ENCODE data around the gene UBL7.

The UBL7 gene

GRCh38 chr15:74500401-74500800, 39.4 kb upstream of the UBL7 start:
- Histone ChIP-seq H3K9ac (ENCODE audit: low read length) (no peak overlapping the region), H3K27me3 (ENCODE audit: low read length) (no peaks in the 10 kb centered on the region), H3F3A (ENCODE audit: insufficient read depth) (no peaks in the 10 kb centered on the region), H3K9me3 (ENCODE audit: insufficient read depth, low read length) (no peaks in the 10 kb centered on the region), H2AFZ (ENCODE audit: low read depth, low read length, severe bottlenecking) (no peak overlapping the region), H3K36me3 (ENCODE audit: low read length) (no peaks in the 10 kb centered on the region), H3K27ac (ENCODE audit: low read depth, low read length) (no peak overlapping the region), H3K4me3 (ENCODE audit: insufficient read depth, low read length, poor library complexity, severe bottlenecking) (no peak overlapping the region), H4K20me1 (ENCODE audit: low read depth, low read length) (no peaks in the 10 kb centered on the region), H3K4me2 (ENCODE audit: low read depth, low read length, poor library complexity, severe bottlenecking) (no peak overlapping the region), H3K9me2 (replicated peaks; ENCODE audit: insufficient read depth, low read length) (no peaks in the 10 kb centered on the region), H3K79me2 (ENCODE audit: insufficient read depth, low read length) (no peaks in the 10 kb centered on the region)
- TF ChIP-seq, protein P1, sequence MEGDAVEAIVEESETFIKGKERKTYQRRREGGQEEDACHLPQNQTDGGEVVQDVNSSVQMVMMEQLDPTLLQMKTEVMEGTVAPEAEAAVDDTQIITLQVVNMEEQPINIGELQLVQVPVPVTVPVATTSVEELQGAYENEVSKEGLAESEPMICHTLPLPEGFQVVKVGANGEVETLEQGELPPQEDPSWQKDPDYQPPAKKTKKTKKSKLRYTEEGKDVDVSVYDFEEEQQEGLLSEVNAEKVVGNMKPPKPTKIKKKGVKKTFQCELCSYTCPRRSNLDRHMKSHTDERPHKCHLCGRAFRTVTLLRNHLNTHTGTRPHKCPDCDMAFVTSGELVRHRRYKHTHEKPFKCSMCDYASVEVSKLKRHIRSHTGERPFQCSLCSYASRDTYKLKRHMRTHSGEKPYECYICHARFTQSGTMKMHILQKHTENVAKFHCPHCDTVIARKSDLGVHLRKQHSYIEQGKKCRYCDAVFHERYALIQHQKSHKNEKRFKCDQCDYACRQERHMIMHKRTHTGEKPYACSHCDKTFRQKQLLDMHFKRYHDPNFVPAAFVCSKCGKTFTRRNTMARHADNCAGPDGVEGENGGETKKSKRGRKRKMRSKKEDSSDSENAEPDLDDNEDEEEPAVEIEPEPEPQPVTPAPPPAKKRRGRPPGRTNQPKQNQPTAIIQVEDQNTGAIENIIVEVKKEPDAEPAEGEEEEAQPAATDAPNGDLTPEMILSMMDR (IDR thresholded peaks at IDR 0.05; ENCODE audit: insufficient read depth, low read length, poor library complexity, severe bottlenecking): no peak
- no peak for TF ChIP-seq EZH2phosphoT487 (conservative IDR thresholded peaks at IDR 0.05; ENCODE audit: low read length)

- TF ChIP-seq, protein P1 (IDR thresholded peaks at IDR 0.05; ENCODE audit: insufficient read depth, low read length, poor library complexity, severe bottlenecking): no peak
- no peak for TF ChIP-seq EZH2phosphoT487 (conservative IDR thresholded peaks at IDR 0.05; ENCODE audit: low read length)
- no peak overlapping the region for H2AFZ ChIP-seq (ENCODE audit: low read depth, low read length, severe bottlenecking)
- no peaks in the 10 kb centered on the region for H3K79me2 ChIP-seq (ENCODE audit: insufficient read depth, low read length)
- H4K20me1 ChIP-seq (ENCODE audit: low read depth, low read length): no peaks in the 10 kb centered on the region
- no peak overlapping the region for H3K4me3 ChIP-seq (ENCODE audit: insufficient read depth, low read length, poor library complexity, severe bottlenecking)
- H3K4me2 ChIP-seq (ENCODE audit: low read depth, low read length, poor library complexity, severe bottlenecking): no peak overlapping the region
- H3K9me3 ChIP-seq (ENCODE audit: insufficient read depth, low read length): no peaks in the 10 kb centered on the region
- no peak overlapping the region for H3K27ac ChIP-seq (ENCODE audit: low read depth, low read length)
- no peaks in the 10 kb centered on the region for H3F3A ChIP-seq (ENCODE audit: insufficient read depth)
- H3K9ac ChIP-seq (ENCODE audit: low read length): no peak overlapping the region
- no peaks in the 10 kb centered on the region for H3K9me2 ChIP-seq (replicated peaks; ENCODE audit: insufficient read depth, low read length)
- no peaks in the 10 kb centered on the region for H3K27me3 ChIP-seq (ENCODE audit: low read length)
- H3K36me3 ChIP-seq (ENCODE audit: low read length): no peaks in the 10 kb centered on the region
Observed at GRCh38 chr15:74499366-74499765, 38.4 kb upstream of the UBL7 start.

GRCh38 chr15:74497584-74497983, 36.6 kb upstream of the UBL7 start:
- Histone ChIP-seq H3K4me3 (ENCODE audit: insufficient read depth, low read length, poor library complexity, severe bottlenecking) (no peak overlapping the region), H3K27ac (ENCODE audit: low read depth, low read length) (no peak overlapping the region)
- TF ChIP-seq, protein P1 (IDR thresholded peaks at IDR 0.05; ENCODE audit: insufficient read depth, low read length, poor library complexity, severe bottlenecking): no peak
- TF ChIP-seq EZH2phosphoT487 (conservative IDR thresholded peaks at IDR 0.05; ENCODE audit: low read length): no peak

More at GRCh38 chr15:74497584-74497983, 36.6 kb upstream of the UBL7 start:
- H3K27me3 ChIP-seq (ENCODE audit: low read length): no peaks in the 10 kb centered on the region
- H3K9me3 ChIP-seq (ENCODE audit: insufficient read depth, low read length): no peaks in the 10 kb centered on the region
- no peak overlapping the region for H3K4me2 ChIP-seq (ENCODE audit: low read depth, low read length, poor library complexity, severe bottlenecking)
- no peaks in the 10 kb centered on the region for H3K9me2 ChIP-seq (replicated peaks; ENCODE audit: insufficient read depth, low read length)
- H3K9ac ChIP-seq (ENCODE audit: low read length): no peak overlapping the region
- H3K79me2 ChIP-seq (ENCODE audit: insufficient read depth, low read length): no peaks in the 10 kb centered on the region
- no peak overlapping the region for H2AFZ ChIP-seq (ENCODE audit: low read depth, low read length, severe bottlenecking)
- no peaks in the 10 kb centered on the region for H3F3A ChIP-seq (ENCODE audit: insufficient read depth)
- no peaks in the 10 kb centered on the region for H4K20me1 ChIP-seq (ENCODE audit: low read depth, low read length)
- H3K36me3 ChIP-seq (ENCODE audit: low read length): no peaks in the 10 kb centered on the region
